ENCODE measurements around the gene SARDH.

Gene SARDH

GRCh38 chr9:133650026-133650425 lies 88.1 kb downstream of the SARDH start:
- DNase-seq (ENCODE audit: low read depth in 2 of 2), result no peak

DNA sequence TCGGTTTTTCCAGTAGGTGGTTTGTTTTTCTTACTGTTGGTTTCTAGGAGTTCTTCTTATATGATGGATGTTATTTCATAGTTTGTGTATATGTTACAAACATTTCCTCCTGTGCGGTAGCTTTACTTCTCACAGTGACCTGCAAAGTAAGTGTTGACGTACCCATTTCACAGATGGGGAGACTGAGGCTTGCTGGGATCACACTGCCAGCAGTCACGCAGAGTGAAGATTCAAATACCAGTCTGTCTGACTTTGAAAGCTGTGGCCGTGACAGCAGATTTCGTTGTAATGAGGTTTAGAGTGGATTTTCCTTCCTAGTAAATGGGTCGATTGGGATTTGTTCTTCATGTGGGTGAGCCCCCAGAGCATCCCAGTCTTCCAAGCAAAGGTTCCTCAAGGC lies 89.0 kb downstream of the SARDH start:
- no peak for DNase-seq (ENCODE audit: low read depth in 2 of 2)

DNA sequence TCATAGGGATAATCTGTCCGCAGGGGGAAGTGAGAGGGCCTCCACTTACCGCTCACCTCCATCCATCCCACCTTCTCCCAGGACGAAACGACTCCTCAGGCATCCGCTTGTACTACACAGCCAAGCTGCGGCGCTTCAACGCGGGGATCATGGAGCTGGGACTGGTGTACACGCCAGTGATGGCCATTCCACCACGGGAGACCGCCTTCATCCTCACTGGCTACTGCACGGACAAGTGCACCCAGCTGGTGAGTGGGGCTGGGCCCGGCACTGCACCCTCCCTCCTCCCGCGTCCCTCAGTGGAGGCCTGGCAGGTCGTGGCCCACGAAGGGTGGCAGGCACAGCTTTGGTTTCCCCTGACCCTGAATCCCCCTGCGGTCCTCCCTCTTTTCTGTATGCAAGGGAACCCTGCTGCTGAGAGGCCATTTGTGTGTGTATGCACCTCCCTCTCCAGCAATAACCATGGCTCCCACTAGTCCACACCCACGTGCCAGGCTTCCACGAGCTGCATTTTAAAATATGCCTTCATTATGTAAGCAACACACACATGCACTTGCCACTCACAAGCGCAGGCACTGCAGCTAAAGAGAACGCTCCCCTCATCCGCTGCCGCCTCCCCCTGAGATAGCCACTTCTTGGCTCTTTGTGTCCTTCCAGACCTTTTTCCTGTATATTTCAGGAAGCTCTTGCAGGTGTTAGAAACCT lies 90.2 kb downstream of the SARDH start:
- no peak for DNase-seq (ENCODE audit: low read depth in 2 of 2)

GRCh38 chr9:133647148-133647547 lies 91.0 kb downstream of the SARDH start:
- DNase-seq (ENCODE audit: low read depth in 2 of 2), result no peak

- no peak for DNase-seq (ENCODE audit: low read depth in 2 of 2)
Observed at GRCh38 chr9:133645021-133645765, 93.0 kb downstream of the SARDH start.

- no peak for DNase-seq (ENCODE audit: low read depth in 2 of 2)
Observed at GRCh38 chr9:133643978-133644760, 94.0 kb downstream of the SARDH start.

DNA sequence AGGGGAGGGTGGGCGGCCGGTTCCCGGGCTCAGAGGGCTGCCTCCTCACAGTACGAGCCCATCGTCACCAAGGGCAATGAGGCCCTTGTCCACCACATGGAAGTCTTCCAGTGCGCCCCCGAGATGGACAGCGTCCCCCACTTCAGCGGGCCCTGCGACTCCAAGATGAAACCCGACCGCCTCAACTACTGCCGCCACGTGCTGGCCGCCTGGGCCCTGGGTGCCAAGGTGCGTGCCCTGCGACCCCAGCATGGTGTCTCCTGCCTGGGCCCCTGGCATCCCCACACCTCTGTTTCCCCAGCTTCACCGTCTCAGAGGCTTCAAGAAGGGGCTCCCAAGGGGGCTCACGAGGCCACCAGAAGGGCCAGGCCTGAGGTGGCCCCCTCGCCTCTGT lies 94.8 kb downstream of the SARDH start:
- no peak for DNase-seq (ENCODE audit: low read depth in 2 of 2)

- no peak for DNase-seq (ENCODE audit: low read depth in 2 of 2)
Observed at GRCh38 chr9:133642708-133643361, 95.3 kb downstream of the SARDH start.

DNA sequence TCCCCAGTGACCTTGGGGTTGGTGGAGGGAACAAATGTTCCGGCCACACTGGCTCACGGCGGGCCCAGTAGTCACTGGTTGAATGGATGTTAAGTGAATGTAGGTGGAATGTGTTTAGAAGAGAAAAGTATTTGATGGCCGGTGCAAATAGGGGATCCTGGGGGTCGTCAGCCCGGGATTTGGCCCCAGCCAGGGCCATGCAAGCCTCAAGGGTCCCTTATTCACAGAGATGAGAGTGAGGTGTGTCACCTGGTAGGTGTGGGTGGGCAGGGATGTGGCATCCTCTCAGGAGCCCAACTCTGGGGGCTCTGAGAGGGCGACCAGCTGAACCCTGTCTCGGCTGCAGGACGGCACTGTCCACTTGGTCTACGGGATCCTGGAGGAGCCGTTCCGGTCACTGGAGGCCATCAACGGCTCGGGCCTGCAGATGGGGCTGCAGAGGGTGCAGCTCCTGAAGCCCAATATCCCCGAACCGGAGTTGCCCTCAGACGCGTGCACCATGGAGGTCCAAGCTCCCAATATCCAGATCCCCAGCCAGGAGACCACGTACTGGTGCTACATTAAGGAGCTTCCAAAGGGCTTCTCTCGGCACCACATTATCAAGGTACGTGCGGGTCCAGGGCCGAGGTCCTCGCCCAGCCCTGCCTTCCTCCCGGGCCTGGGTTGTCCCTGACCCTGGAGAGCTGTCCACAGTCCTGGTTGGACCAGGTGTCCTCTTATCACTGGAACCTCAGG lies 96.1 kb downstream of the SARDH start:
- no peak for DNase-seq (ENCODE audit: low read depth in 2 of 2)

DNA sequence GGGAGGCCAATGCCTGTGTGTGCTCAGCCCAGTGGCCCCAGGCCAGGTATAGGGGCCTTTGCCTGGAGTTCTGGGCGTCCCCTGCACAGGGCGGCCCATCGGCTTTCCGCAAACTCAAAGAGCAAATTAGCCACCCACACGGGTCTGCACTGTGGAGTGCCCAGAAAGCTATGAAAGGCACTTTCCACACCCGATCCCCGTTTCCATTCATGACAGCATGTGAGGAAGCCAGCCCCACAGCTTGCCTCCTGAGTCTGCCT lies 96.8 kb downstream of the SARDH start:
- no peak for DNase-seq (ENCODE audit: low read depth in 2 of 2)

- no peak for DNase-seq (ENCODE audit: low read depth in 2 of 2)
Observed at GRCh38 chr9:133640580-133641395, 97.4 kb downstream of the SARDH start.

DNA sequence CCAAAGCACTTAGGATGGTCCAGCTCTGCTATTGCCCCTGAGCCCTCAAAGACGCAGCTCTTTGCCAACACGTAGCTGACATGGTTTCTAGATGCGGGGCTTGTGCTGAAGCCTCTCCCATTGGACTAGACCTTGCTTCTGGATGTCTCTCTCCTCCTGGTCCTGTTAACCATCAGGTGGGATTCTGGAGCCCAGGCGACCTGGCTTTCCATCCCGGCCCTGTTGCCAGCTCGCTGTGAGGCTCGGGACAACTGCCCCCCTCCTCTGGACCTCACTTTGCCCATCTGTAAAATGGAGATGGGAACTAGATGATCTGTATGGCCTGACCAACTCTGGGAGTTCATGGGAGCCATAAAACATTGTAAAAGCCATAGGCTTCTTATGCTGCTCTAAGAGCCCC lies 98.0 kb downstream of the SARDH start:
- DNase-seq (ENCODE audit: low read depth in 2 of 2), result no peak

GRCh38 chr9:133639613-133640012 lies 98.5 kb downstream of the SARDH start:
- DNase-seq (ENCODE audit: low read depth in 2 of 2), result no peak

- DNase-seq (ENCODE audit: low read depth in 2 of 2), result no peak
Observed at GRCh38 chr9:133638711-133639110, 99.4 kb downstream of the SARDH start.

- no peak for DNase-seq (ENCODE audit: low read depth in 2 of 2)
Observed at GRCh38 chr9:133638076-133638475, 100.1 kb downstream of the SARDH start.

DNA sequence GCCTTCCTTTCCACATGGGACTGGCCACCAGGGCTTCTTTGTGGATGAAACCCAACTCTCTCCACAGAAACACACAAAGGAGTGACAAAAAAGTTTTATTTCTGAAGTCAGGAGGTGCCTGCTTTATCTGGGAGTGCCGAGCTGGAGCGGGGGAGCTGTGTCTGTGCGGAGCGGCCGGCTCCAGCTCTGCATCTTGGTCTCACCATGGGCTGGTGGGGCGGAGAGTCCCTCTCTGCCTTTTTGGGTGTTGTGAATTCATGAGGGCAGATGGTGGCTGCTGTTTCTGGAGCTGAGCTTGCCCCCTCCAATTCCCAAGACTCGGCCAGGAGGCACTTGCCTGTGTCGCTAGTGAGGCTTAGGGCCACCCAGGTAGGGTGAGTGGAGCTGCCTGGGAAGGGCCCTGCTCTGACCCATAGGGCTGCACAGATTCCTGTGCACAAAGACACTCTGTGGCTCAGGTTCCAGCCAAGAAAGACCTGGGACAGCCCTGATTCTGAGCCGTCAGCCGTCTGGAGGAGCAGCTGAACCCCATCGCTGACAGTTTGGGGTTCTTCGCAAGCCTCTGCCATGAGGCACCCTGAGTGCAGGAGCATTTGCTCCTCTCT lies 100.6 kb downstream of the SARDH start:
- no peak for DNase-seq (ENCODE audit: low read depth in 2 of 2)

DNA sequence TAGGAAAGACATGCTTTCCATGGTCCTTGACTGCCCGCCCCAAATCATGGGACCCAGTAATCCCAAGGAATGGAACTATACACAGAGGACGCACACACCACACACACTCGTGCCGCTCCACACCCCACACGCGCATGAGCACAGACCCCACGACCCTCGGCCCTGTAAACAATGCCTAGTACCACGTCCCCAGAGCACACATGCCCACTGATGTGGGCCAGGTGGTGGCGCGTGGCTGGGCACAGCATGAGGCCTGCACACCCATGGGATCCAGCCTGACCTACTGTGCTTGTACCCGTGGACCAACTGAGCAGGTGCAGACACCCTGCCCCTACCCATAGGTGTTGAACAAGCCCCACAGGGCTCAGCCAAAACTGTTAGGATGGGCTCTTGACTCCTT lies 101.2 kb downstream of the SARDH start:
- no peak for DNase-seq (ENCODE audit: low read depth in 2 of 2)

- no peak for DNase-seq (ENCODE audit: low read depth in 2 of 2)
Observed at GRCh38 chr9:133635533-133636531, 102.3 kb downstream of the SARDH start, which contains the start of gene DBH. Gene DBH (plus strand): TSS chr9:133636363. CDS start chr9:133636372, 9 bp downstream.

- DNase-seq (ENCODE audit: low read depth in 2 of 2), result no peak
Observed at GRCh38 chr9:133635098-133635497, 103.1 kb downstream of the SARDH start.

Measured in fibroblast of skin of left quadriceps (primary cell).